ENCODE data around the gene VAMP8.

VAMP8 gene

GRCh38 chr2:85579266-85579935 is 2.0 kb downstream of the VAMP8 start:
- Mint-ChIP-seq H3K4me1 (peaks cover 19% of the 10 kb centered on the region), H3K4me3 (peak overlapping the region; percentile 96), H3K27ac (no peak overlapping the region), H3K9me3 (no peaks in the 10 kb centered on the region), H3K27me3 (no peaks in the 10 kb centered on the region), H3K36me3 (peaks cover 18% of the 10 kb centered on the region)
- no peak for ATAC-seq (ENCODE audit: low read depth)
- DNase-seq (ENCODE audit: low spot score in 2 of 2), result no peak

- Mint-ChIP-seq H3K9me3 (no peaks in the 10 kb centered on the region), H3K4me1 (peaks cover 24% of the 10 kb centered on the region), H3K27me3 (no peaks in the 10 kb centered on the region), H3K36me3 (peaks cover 18% of the 10 kb centered on the region), H3K4me3 (no peak overlapping the region), H3K27ac (no peak overlapping the region)
- DNase-seq (ENCODE audit: low spot score in 2 of 2), result no peak
- ATAC-seq (ENCODE audit: low read depth), result no peak
Observed at GRCh38 chr2:85580206-85580605, 2.8 kb downstream of the VAMP8 start.

DNA sequence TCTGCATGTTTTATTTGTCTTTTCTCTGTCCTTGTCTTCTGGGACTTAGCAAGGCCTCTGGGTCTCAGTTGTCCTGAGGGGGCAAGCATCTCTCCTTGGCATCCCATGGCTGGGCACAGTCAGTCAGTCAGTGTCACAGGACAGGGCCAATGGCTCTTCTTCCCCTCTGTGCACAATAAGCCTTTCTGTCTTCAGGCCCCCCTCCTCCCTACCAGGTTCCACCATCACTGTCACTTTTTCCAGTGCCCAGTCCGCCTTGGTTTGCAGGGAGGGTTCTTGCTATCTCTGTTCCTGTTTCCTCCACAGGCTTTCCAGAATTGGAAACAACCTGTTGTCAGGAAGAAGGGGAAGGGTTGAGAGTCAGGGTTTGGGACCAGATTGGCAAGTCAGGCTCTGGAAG is 5.1 kb downstream of the VAMP8 start:
- Mint-ChIP-seq H3K4me1 (peaks cover 27% of the 10 kb centered on the region), H3K9me3 (no peaks in the 10 kb centered on the region), H3K36me3 (peaks cover 18% of the 10 kb centered on the region), H3K4me3 (no peak overlapping the region), H3K27ac (no peak overlapping the region), H3K27me3 (no peaks in the 10 kb centered on the region)
- ATAC-seq (ENCODE audit: low read depth) (no peak), DNase-seq (ENCODE audit: low spot score in 2 of 2) (no peak)

GRCh38 chr2:85583667-85584353 is 6.4 kb downstream of the VAMP8 start:
- ATAC-seq (ENCODE audit: low read depth), result no peak
- Mint-ChIP-seq H3K36me3 (peaks cover 18% of the 10 kb centered on the region), H3K27ac (no peak overlapping the region), H3K9me3 (no peaks in the 10 kb centered on the region), H3K4me3 (peak overlapping the region; percentile 80), H3K27me3 (no peaks in the 10 kb centered on the region), H3K4me1 (peaks cover 28% of the 10 kb centered on the region)
- peak in 1 of 2 donors; percentile 25 for DNase-seq (ENCODE audit: low spot score in 2 of 2)

GRCh38 chr2:85584354-85584856 is 7.0 kb downstream of the VAMP8 start, which contains the start of gene VAMP5:
TSS of gene VAMP5 (plus strand) at chr2:85584431. CDS start at chr2:85584491, 60 bp downstream.
- Mint-ChIP-seq H3K4me3 (peak within 1 kb of the TSS; percentile 80), H3K36me3 (peaks cover 18% of the 10 kb centered on the region), H3K4me1 (peaks cover 23% of the 10 kb centered on the region), H3K9me3 (no peaks in the 10 kb centered on the region), H3K27ac (no peak within 1 kb of the TSS), H3K27me3 (no peaks in the 10 kb centered on the region)
- ATAC-seq (ENCODE audit: low read depth) (peak; percentile 64), DNase-seq (ENCODE audit: low spot score in 2 of 2) (no peak)

DNA sequence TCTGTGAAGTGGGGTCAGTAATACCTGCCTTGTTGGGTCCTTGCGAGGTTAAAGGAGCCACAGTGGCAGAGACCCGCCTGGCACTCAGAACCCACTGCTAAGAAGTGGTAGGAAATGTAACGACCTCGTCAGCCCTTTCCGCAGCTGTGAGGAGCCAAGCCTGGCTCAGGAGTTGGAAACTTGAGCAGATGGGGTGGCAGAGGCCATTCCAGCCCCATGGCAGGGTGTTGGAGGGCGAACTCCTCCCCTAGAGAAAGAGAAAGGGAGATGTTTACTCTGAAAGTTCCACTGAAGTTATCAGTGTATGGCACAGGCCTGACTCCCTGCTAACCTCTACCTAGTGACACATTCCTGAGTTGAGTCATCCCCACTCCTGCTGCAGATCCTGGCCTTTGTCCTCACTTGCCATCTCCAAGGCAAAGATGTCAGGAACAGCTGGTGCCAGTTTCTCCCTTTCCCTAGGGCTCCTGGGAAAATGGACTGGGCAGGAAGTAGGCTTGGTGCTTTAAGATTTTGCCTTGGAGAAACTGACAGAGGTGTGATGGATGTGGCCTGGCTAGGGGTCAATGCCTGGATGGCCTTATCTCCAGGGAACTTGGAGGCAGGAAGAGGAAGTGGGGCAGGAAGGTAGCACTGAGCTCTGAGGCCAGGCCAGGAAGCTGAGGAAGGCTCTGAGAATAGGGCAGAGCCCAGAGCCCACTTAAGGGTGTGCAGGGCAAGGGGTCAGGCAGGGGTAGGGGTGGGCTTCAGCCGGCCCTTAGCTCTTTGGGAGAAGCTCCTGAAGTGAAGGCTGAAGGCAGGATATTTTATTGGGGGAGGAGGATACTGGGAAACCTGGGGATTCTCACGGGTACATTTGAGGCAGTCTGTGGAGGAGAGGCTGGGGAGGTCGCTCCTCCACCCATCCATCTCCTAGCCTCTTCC is 7.7 kb downstream of the VAMP8 start:
- Mint-ChIP-seq H3K4me1 (peaks cover 20% of the 10 kb centered on the region), H3K36me3 (peaks cover 16% of the 10 kb centered on the region), H3K27me3 (no peaks in the 10 kb centered on the region), H3K27ac (no peak overlapping the region), H3K4me3 (peak overlapping the region; percentile 78), H3K9me3 (no peaks in the 10 kb centered on the region)
- DNase-seq (ENCODE audit: low spot score in 2 of 2) (no peak), ATAC-seq (ENCODE audit: low read depth) (peak; percentile 48)

DNA sequence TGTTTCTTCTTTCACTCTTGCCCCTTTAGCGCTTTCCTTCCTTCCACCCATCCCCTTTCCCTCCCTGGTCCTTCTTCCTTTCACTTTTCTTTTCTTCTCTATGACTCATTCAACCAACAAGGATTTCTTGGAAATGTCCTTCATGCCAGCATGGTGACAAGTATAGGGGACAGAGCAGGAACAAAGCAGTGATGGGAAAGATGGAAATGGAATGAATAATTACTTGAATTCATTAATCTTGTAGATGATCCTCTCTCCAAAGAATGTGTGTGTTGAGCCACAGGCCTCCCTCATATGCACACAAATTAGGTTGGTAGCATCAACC is 8.4 kb downstream of the VAMP8 start:
- H3K4me1 Mint-ChIP-seq, result peaks cover 18% of the 10 kb centered on the region
- ATAC-seq (ENCODE audit: low read depth) (no peak), DNase-seq (ENCODE audit: low spot score in 2 of 2) (no peak)
- peak overlapping the region; percentile 27 for H3K4me3 Mint-ChIP-seq
- no peaks in the 10 kb centered on the region for H3K9me3 Mint-ChIP-seq
- H3K27me3 Mint-ChIP-seq, result no peaks in the 10 kb centered on the region
- no peak overlapping the region for H3K27ac Mint-ChIP-seq
- H3K36me3 Mint-ChIP-seq, result peaks cover 14% of the 10 kb centered on the region

DNA sequence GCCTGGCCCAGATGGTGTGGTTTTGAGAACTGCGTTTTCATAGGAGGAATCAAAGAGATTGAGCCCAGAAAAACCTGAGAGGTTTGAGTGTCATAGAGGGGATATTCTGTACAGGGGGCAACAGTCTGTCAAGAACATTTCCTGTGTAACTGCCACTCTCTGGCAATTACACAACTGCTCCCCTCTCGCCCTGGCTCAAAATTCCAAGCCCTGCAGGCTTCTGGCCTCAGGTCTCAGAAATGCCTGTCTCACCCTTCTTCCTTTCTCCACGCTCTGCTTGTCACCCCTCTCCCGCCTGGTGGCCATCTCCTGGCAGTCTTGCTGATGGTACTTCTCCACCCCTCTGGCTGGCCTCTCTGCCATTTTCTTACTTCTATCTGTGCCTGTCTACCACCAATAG is 10.8 kb downstream of the VAMP8 start:
- Mint-ChIP-seq H3K4me3 (no peak overlapping the region), H3K4me1 (peaks cover 18% of the 10 kb centered on the region), H3K9me3 (no peaks in the 10 kb centered on the region), H3K36me3 (peaks cover 2% of the 10 kb centered on the region), H3K27ac (no peak overlapping the region), H3K27me3 (no peaks in the 10 kb centered on the region)
- ATAC-seq (ENCODE audit: low read depth) (no peak), DNase-seq (ENCODE audit: low spot score in 2 of 2) (no peak)

GRCh38 chr2:85588645-85589044 is 11.3 kb downstream of the VAMP8 start:
- no peak overlapping the region for H3K4me3 Mint-ChIP-seq
- peaks cover 18% of the 10 kb centered on the region for H3K4me1 Mint-ChIP-seq
- ATAC-seq (ENCODE audit: low read depth) (no peak), DNase-seq (ENCODE audit: low spot score in 2 of 2) (no peak)
- no peaks in the 10 kb centered on the region for H3K27me3 Mint-ChIP-seq
- no peak overlapping the region for H3K27ac Mint-ChIP-seq
- no peaks in the 10 kb centered on the region for H3K36me3 Mint-ChIP-seq
- no peaks in the 10 kb centered on the region for H3K9me3 Mint-ChIP-seq

GRCh38 chr2:85589181-85589580 is 11.8 kb downstream of the VAMP8 start:
- Mint-ChIP-seq H3K9me3 (no peaks in the 10 kb centered on the region), H3K27ac (no peak overlapping the region), H3K4me3 (no peak overlapping the region), H3K36me3 (no peaks in the 10 kb centered on the region), H3K4me1 (peaks cover 22% of the 10 kb centered on the region), H3K27me3 (no peaks in the 10 kb centered on the region)
- no peak for ATAC-seq (ENCODE audit: low read depth)
- no peak for DNase-seq (ENCODE audit: low spot score in 2 of 2)

GRCh38 chr2:85589982-85590791 is 12.8 kb downstream of the VAMP8 start:
- Mint-ChIP-seq H3K27ac (no peak overlapping the region), H3K4me1 (peaks cover 23% of the 10 kb centered on the region)

GRCh38 chr2:85590950-85591349 is 13.6 kb downstream of the VAMP8 start:
- no peaks in the 10 kb centered on the region for H3K27me3 Mint-ChIP-seq
- H3K36me3 Mint-ChIP-seq, result peaks cover 2% of the 10 kb centered on the region
- ATAC-seq (ENCODE audit: low read depth) (no peak), DNase-seq (ENCODE audit: low spot score in 2 of 2) (no peak)
- no peak overlapping the region for H3K27ac Mint-ChIP-seq
- no peaks in the 10 kb centered on the region for H3K9me3 Mint-ChIP-seq
- H3K4me3 Mint-ChIP-seq, result no peak overlapping the region
- H3K4me1 Mint-ChIP-seq, result peaks cover 23% of the 10 kb centered on the region

More at GRCh38 chr2:85589982-85590791, 12.8 kb downstream of the VAMP8 start:
- Mint-ChIP-seq H3K9me3 (no peaks in the 10 kb centered on the region), H3K4me3 (no peak overlapping the region), H3K27me3 (no peaks in the 10 kb centered on the region), H3K36me3 (no peaks in the 10 kb centered on the region)
- ATAC-seq (ENCODE audit: low read depth) (no peak), DNase-seq (ENCODE audit: low spot score in 2 of 2) (no peak)

- Mint-ChIP-seq H3K4me3 (no peak overlapping the region), H3K27ac (no peak overlapping the region), H3K9me3 (no peaks in the 10 kb centered on the region), H3K27me3 (no peaks in the 10 kb centered on the region), H3K4me1 (peaks cover 24% of the 10 kb centered on the region), H3K36me3 (peaks cover 2% of the 10 kb centered on the region)
- ATAC-seq (ENCODE audit: low read depth) (no peak), DNase-seq (ENCODE audit: low spot score in 2 of 2) (no peak)
Observed at GRCh38 chr2:85591563-85591962, 14.2 kb downstream of the VAMP8 start.

Measured in memory B cell (primary cell).